GM18867 (cell line): ENCODE results near the gene GP1BA.

ENCODE experiments used
- ATAC-seq: cut with Tn5 transposase; IDR thresholded peaks from one replicate; pipeline ENCODE4 v1.9.1; 2021; ENCODE audit warnings: mild to moderate bottlenecking, moderate library complexity; ENCODE audit not compliant: unreplicated experiment

Gene GP1BA

DNA sequence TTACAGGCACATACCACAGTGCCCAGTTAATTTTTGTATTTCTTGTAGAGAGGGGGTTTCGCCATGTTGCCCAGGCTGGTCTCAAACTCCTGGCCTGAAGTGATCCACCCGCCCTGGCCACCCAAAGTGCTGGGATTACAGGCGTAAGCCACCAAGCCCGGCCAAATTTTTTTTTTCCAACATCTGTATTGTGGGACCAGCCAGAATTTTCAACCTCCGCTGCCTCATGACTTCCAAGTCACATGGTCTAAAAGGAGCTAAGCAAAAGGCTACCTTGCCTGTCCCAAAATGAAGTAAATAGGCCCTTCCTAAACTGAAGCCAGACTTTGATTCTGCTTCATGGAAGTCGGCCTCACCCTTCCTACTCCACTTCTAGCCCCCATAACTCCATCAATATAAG, 39.7 kb downstream of the GP1BA start:
- ATAC-seq: no peak

DNA sequence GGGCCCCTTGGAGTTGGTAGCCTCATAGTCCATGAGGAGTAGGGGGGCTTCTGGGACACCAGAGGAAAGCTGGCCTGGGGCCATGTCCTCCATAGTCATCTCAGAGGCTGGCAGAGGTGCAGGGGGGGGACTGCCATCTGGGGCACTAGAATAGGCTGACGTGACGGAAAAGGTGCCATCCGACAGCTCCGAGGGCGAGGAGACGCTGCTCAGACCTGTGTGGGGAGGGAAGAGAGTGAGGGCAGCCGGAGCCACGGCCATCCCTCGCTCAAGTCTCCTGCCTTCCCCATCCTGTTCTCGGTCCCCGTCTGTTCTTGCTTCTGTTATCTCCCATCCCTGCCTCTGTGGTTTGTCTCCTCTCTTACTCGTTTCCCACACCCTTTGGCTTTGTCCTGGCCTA, 40.2 kb downstream of the GP1BA start:
- ATAC-seq: no peak

DNA sequence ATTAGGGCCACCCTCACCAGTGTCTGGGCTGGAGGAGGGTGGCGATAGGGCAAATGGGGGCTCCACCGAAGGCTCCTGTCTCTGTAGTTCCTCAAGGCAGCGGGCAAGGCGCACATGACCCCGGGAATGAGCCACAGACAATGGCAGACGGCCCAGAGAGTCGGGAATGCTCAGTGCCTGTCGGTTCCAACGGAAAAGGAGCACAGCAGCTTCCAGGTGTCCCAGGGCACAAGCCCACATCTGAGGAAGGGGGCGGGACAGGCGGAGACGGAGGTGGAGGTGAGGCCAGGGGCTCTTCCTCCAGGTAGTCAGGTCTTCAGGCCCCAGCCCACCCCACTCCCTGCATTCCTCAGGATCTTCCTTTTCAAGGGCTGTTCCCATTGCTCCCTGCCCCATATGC, 40.7 kb downstream of the GP1BA start:
- ATAC-seq: no peak

DNA sequence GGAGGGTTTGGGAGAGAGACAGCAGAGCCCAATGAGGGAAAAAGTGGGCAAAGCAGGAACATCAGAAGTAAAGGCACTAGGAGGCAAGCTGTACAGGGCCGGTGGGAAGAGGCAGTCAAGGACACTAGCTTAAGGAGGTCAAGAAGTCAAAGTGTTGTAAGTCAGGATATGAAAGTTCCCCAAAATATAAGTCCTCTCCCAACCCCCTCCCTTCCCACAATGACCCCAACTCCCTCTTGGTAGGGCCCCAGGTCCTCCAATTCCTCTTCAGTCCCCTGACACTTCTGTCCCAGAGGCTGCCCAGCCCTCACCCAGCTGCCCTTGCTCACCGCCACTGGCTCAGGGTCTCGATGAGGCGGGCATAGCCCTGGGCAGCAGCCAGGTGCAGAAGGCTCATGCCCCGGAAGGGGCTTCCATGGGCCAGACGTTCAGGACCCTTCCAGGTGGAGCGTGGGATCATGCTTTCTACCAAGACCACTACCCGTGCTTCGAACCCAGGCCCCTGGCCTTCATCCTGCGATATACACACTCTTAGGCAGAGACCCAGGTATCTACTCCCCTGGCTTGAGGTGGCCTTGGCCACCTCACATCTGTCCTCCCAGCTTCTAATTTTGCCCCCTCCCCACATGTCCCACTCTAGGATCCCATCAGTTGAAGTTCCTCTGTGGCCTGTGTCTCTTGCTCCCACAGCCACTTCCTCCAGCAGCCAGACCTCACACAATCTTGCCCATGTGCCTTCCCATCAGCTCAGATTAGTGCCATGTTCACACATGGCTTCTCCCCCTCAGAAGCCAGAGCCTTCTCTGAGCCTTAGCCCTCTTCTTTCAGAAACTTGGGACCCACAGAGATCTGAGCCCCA, 41.4 kb downstream of the GP1BA start:
- ATAC-seq: no peak

DNA sequence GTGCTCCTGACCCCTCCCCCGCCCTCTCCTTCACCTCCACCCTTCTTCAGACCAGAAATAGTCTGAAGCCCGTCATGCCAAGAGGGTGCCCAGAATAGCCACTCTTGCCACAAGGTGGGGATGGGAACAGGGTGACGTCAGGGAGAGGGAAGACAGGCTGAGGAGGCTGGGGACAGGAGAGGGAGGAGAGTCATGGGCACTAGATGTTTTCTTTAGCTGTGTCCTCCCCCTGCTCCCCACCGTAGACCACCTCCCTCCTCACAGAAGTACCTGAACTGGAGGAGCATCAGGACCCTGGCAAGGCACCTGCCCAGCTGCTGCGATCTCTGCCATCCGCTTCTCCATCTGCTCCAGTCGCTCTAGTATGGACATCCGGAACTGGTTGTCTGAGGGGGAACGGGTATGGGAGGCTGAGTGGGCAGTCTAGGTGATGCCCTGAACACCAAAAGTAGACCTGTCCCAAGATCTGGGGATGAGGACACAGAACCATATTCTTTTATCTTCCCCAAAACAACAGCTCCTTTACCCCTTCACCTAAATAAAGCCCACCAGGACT, 42.1 kb downstream of the GP1BA start:
- no peak for ATAC-seq

DNA sequence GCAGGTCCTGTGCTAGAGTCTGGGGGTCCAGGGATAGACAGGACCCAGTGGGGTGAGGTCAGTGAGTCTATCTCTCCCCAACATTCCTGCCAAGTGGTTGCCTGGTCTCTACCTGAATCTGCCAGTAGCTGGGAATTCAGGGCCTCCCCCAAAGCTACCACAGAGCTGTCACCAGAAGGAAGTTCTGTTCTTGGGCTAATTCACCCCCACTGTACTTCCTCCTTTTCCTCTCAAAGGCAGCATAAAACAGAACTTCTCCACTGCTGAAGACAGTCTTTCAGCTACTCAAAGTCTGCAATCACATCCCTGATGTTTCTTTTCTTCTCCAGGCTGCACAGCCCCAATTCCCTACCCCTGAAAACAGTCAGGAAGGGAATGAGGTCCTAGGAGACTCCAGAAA, 46.6 kb downstream of the GP1BA start:
- ATAC-seq: no peak

DNA sequence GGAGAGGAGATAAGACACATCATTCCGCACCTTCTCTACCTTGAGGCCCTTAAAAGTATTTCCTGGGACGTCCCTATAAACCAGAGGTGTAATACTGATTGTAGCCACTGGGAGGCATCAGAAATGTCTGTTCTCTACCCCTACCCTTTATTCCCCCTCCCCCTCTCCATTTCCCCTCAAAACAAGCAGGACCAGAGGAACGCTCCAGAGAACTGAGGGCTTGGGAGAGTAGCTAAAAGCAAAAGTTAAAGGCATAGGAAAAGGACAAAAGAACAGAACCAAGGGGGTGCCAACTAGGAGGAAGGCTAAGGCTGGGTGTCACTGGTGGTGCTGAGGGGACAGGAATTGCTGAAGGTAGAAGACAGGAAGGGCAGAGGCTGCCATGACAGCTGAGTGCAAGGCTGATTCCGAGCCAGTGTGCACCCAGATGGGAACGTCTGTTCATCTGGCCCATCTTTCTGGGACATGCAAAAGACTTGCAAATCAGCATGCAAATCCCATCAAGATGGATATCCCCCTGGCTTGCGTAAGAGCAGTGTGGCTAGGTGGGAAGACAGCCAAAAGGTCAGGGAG, 48.7 kb downstream of the GP1BA start:
- no peak for ATAC-seq

DNA sequence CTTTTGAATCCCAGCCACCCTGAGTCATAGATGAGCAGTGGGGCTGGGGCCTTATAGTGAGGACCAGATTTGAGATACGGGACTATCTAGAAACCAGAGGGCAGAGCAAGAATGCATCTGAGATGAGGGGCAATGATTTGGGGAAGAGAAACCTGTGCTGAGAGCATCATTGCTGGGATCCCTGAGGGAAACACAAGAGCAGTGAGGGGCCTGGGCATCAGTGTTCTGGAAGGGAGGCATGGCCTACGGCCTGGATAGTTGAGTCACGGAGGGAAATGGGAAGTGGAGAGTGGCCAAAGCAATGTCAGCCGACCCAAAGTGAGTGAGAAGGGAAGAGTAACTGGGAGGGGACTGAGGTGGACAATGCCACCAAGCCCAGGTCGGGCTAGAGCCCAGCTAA, 50.2 kb downstream of the GP1BA start:
- ATAC-seq: no peak
